ENCODE data around the gene AP3S2.
"Not testable (repeated sequence)": the region's sequence is repeated elsewhere in the genome, so short reads cannot be mapped to it uniquely, and the experiment has no call there.

The AP3S2 gene

DNA sequence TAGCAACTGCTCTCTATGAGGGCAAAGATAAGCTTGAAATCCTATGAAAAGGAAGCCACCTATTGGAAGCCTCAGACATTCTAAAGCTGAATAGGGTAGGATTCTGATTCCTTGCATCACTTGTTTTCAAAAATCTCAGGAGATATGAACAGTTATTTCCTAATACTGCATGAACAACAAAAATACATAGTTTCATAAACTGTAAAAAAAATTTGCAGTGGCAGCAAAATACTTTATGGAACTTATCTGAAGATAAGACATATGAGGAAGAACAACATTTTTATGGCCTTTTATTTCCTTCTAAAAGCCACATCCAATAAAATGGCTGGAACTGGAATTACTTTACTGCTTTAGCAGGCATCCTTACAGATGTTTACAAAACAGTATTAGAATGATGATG lies 29.9 kb downstream of the AP3S2 start:
- no peak for DNase-seq

DNA sequence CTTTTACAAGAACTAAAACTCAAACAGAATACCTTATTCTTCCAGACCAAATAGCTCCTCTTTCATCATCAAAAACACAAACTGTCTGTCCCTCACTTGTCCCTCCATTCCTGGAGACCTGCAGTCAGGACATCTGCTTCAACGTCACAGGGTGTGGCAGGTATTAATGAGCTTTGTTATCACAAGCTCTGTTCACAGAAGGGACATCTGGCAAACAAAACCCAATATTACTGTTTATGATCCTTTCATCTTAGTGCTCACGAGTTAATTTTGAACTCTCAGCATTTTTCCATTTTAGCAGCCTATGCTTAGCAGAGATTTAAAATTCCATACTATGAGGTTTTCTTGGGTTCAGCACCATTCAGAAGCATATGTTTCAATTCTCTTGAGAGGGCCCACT lies 32.9 kb downstream of the AP3S2 start:
- no peak for DNase-seq

DNA sequence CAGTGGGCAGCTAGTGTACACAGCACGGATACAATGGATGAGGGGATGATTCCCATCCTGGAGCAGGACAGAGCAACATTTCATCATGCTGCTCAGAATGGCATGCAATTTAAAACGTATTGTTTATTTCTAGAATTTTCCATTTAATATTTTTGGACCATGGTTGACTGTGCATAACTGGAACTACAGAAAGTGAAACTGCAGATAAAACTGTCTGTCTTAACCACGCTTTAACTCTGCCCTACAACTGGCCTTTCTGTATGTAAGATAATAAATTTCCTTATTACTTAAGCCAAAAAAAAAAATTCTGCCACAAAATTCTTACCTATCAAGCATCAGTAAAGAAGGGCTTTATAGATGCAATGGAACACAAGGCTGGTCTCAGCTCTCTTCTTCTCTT lies 33.4 kb downstream of the AP3S2 start:
- no peak for DNase-seq

- DNase-seq, result no peak
Measured at GRCh38 chr15:89858661-89859458, 34.9 kb downstream of the AP3S2 start.

DNA sequence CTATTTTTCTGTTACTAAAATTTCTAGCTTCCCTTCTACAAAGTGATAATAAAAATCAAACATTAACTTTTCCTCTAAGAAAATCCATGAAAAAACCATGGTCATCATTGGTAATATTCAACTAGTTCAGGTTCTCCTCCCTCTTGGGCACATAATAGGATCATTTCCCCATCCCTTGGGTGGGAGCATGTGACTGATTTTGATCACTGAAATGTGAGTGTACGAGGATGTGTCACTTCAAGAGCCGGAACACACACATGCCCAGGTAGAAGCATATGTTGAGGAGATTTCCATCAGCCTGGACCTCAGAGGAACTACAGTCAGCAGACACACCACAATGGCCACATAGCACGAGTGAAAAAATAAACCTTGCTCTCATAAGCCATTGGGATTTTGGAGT lies 36.1 kb downstream of the AP3S2 start:
- DNase-seq, result no peak

DNA sequence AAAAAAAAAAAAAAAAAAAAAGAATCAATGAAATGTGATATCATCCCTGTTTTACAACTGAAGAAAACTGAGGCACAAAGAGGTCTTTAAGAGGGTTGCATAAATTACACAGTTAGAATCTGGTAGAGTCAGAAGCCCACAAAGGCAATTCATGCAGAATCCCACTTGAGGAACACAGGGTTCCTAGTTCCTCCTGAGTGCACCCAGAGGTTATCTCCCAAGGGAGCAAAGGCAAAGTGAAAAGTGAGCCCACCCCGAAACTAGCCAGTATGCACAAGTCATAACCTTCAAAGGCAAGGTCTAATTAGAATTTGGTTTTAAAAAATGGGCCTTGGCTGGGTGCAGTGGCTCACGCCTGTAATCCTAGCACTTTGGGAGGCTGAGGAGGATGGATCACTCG lies 37.8 kb downstream of the AP3S2 start:
- no peak for DNase-seq

GRCh38 chr15:89854863-89855262 lies 38.9 kb downstream of the AP3S2 start:
- DNase-seq, result not testable (repeated sequence)

DNA sequence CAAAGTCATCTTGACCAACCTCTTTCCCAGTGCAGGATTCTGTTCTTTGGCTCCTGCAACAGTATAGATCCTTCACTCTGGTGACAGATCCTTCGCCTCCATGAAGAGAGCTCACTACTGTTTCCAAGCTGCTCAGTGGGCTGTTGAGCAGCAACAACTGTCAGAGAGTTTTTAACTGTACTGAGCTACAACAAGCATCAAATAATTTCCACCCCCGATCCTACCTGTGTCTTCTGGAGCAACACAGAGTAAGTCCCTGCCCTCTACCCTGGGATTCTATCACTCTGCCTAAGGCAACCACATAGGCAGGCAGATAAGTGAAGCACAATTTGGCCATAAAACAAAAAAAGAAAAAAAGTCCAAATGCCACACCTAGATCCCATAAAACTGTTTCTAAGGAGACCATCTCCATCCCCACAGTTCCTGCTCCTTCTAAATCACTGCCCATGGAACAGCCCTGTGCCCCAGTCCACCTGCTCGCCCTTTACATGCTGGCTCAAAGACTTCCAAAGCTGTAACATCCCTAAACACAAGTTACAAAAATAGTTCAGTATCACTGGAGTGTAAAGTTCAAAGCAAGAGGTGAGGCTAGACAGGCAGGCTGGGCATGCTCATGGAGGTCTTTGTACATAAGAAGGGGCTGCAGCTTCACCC lies 41.3 kb downstream of the AP3S2 start:
- no peak for DNase-seq

GRCh38 chr15:89851673-89852341 lies 42.0 kb downstream of the AP3S2 start:
- DNase-seq, result no peak

GRCh38 chr15:89848970-89849292 lies 44.9 kb downstream of the AP3S2 start:
- DNase-seq, result no peak

DNA sequence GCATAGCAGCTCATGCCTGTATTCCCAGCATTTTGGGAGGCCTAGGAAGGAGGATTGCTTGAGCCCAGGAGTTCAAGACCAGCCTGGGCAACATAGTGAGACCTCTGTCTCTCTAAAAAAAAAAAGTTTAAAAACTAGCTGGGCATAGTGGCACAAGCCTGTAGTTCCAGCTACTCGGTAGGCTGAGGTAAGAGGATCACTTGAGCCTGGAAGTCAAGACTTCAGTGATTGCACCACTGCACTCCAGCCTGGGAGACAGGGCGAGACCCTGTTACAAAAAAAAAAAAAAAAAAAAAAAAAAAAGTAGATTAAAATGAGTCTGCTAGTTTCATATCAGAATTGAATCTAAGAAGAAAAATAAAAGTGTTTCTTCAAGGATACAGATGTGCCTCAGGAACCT lies 46.7 kb downstream of the AP3S2 start:
- DNase-seq, result no peak

DNA sequence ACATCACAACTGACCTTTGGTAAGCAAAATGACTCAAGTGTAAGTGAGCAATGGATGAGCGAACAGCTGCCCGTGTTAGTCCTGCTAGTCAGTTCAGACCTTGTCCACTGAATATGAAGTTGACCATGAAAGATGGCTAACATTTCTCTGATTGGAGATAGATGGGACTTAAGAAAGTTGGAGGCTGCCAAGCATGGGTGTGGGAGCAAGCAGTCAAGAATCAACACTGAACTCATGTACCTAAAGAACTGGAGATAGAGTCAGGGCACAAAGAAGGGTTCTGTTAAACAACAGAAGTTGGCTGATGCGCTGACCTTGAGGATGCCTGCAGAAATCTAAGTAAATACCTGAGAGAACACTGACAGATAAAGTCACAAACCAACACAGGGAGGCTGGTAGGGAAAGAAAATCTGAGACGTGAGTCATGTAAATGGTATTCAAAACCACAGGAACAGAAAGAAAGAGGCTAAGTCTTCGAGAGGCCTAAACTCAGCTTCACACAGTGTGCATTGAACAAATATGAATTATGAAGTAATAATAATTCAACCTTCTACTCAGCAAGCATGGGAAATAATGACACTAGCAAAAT lies 48.4 kb downstream of the AP3S2 start:
- DNase-seq, result no peak

DNA sequence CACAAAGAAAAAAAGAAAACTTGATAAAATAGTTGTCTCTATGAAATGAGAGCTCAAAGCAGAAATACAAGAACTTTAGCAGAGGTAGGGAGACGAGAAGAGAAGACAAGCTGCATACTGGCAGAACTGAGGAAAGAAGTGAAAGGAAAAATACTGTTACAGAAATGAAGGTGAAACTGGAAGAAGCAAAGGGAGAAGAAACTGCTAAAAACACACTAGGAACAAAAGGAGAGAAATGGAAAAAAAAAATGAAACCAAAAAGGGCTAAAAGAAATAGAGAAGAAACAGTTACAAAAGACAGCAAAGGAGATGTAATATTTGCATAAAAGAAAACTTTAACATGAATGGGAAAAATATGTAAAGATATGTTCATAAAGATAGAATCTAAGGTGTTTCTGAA lies 51.8 kb downstream of the AP3S2 start:
- no peak for DNase-seq

GRCh38 chr15:89841306-89841705 lies 52.5 kb downstream of the AP3S2 start:
- DNase-seq, result no peak

DNA sequence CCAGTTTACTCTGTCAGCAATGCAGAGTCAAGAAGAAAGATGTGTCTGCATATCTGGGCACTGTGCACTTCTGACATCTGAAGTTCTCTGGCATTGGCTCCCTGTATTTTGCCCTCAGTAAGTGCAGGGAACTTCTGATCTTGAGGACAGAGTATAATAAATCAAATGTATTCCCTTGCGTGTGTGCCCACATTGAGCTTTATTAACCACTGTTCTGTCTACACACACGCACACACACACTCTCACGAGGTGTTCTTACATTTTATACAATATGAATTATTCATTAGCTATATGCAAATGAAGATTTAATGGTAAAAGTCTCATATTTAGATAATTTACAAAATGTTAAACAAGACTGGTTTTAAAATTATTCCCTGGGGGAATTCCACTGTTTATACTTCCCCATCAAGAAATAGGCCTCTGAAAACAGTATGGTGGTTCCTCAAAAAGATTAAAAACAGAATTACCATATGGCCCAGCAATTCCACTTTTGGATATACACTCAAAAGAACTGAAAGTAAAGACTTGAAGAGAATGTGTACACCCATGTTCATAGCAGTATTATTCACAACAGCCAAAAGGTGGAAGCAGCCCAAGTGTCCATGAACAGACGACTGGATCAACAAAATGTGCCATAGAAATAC lies 54.5 kb downstream of the AP3S2 start:
- DNase-seq, result no peak

- DNase-seq, result no peak
Measured at GRCh38 chr15:89837830-89838178, 56.0 kb downstream of the AP3S2 start.

DNA sequence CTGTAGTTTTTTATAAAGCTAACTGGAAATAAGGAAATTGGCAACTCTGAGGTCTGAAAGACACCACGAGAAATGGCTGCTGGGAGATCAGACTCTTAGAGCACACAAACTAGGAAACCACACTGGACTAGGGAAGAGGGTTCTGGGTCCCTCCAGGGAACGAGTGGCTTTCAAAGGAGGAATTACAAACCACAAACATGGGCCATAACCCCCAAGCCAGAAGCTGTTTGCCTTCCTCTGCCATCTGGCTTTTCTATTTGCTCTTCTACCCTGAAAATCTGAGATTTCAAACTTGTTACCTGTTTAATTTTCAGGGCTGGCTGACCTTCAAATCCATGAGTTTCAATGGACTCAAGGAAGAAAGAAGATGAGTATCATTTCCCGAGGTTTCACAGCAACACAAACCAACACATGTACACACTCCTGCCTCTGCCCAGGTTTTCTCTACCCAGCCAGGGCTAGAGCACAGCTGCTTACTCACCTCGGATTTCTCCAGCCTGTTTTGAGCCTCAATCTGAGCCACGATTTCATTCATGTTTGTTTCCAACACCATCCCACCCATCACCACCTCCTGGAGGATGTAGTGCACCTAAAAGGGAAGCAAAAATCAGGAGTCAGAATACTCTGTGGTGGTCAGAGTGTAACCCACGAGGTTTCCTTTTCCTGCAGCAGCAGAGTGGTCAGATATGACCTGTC lies 56.5 kb downstream of the AP3S2 start:
- no peak for DNase-seq

DNA sequence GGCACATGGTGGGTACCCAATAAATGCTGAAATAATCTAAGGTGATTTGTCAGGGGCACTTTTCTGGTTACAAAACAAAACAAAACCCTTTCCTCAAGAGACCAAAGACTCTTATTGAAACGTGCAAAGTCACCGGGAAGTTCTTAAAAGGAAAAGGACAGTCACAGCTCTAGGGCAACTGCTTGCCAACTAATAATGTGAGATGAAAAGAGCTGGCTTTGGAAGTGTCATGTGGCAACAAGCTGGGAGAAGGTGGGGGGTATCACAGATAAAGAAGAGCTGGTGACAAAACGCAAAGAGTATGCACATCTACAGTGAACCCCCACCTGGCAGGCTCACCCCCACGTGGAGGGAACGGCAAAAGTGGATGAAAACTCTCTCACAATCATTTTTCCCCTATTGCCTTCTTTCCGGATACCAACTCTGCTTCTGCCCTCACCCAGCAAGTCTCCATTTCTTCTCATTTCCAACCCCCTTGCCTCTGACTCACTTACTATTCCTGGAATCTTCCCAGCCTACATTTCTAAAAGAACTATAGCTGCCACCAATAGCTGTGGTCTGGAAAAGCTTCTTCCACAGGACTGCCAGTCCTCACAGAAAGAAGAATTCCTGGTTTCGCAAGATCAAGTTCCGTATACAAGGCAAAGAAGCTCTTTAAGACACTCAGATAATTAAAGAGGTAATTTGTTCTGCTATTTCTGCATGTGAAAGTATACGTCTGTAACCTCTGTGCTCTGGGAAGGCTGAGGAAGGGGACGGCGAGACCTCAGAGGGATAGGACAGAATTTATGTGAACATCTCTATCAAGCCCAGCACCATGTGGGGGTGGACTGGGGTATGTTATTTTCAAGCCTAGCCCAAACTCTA lies 57.3 kb downstream of the AP3S2 start:
- DNase-seq, result no peak

- DNase-seq, result no peak
Measured at GRCh38 chr15:89835176-89835564, 58.6 kb downstream of the AP3S2 start.

DNA sequence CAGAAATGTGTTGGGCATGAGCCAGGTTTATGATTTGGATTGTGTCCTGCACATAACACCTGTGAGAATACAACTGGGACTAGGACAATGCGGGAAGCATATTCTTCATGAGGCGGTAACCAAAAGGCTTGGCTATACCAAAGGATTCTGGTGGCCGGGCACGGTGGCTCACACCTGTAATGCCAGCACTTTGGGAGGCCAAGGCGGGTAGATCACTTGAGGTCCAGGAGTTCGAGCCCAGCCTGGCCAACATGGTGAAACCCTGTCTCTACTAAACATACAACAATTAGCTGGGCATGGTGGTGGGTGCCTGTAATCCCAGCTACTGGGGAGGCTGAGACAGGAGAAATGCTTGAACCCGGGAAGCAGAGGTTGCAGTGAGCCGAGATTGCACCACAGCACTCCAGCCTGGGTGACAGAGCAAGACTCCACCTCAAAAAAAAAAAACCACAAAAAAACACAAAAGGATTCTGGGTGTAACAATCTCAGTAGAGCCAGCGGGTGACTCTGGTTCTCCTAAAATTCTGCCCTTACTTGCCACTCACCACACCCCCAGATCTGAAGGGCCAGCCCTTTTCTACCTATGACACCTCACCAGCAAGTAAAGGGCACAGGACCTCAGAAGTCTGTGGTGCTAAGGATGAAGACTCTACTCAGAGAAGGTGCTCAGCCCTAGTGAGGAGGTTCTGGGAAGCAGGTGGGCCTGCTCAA lies 59.2 kb downstream of the AP3S2 start:
- not testable (repeated sequence) for DNase-seq

DNA sequence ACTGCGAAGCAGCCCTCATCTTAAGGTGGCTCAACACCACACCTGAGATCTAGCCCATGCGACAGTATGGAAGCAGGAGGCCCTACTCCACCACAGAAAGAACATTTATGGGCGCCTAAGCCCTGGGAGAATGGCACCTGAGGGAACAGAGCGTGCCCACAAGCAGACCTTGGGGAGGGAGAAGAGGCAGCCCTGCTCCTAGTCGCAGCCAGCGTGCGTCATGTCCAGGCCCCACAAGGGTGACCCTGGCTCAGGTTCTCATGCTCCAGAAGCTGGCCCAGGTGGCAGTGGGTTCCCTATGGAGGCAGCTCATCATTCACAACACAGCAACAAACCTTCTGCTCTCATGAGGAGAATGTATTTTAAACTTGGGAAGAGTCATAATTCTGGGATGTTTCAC lies 59.8 kb downstream of the AP3S2 start:
- DNase-seq, result no peak

Measured in NCI-H1436 treated with DMSO at 0.1 percent for 48 hours (cell line).